WI38 (cell line): Measurements from ENCODE around the gene DICER1.

Experiments used
- H3K4me3 ChIP-seq: 2 replicates; pipeline ENCODE4 v1.5.1; 2011; ENCODE audit warnings: low read depth, mild to moderate bottlenecking, control low read depth, low read length
- CTCF ChIP-seq: IDR thresholded peaks from 2 replicates; pipeline ENCODE4 v1.5.1; 2012; ENCODE audit warnings: low read depth, mild to moderate bottlenecking, control low read depth, low read length

DICER1 gene

GRCh38 chr14:95098984-95099599 is 58.2 kb downstream of the DICER1 start:
- no peak overlapping the region for H3K4me3 ChIP-seq
- TF ChIP-seq CTCF: peak; percentile 61

GRCh38 chr14:95097385-95097784 is 59.9 kb downstream of the DICER1 start:
- H3K4me3 ChIP-seq: no peak overlapping the region
- no peak for TF ChIP-seq CTCF

- TF ChIP-seq CTCF: no peak
- H3K4me3 ChIP-seq: no peak overlapping the region
Measured at GRCh38 chr14:95096476-95096875, 60.9 kb downstream of the DICER1 start.

GRCh38 chr14:95095996-95096395 is 61.3 kb downstream of the DICER1 start:
- no peak for TF ChIP-seq CTCF
- H3K4me3 ChIP-seq: no peak overlapping the region

GRCh38 chr14:95092723-95093122 is 64.6 kb downstream of the DICER1 start:
- H3K4me3 ChIP-seq: no peak overlapping the region

GRCh38 chr14:95091581-95091980 is 65.7 kb downstream of the DICER1 start:
- H3K4me3 ChIP-seq: no peak overlapping the region
- no peak for TF ChIP-seq CTCF

More at GRCh38 chr14:95092723-95093122, 64.6 kb downstream of the DICER1 start:
- TF ChIP-seq CTCF: no peak

- no peak overlapping the region for H3K4me3 ChIP-seq
- no peak for TF ChIP-seq CTCF
Measured at GRCh38 chr14:95088665-95089064, 68.7 kb downstream of the DICER1 start.
